Mucosa of descending colon (tissue), 3 donors: ENCODE results near the gene SHISA3. TPM values are rescaled to one million over a fixed set of nuclear protein-coding genes. Genes with fewer than 3 reads are reported as not detected.

ENCODE experiments used
- total RNA-seq, 3 donors: library from RNA; stranded (reverse); fragmentation: NEBNext Ultra II Directional in 2 of 3; extraction: Animal tissue kit (Norgen Biotek cat#: 25700) in 2 of 3; gene quantifications; one replicate each; pipeline versions ENCODE4 v1.2.1 to v1.2.4, GENCODE V29; 2021 to 2023
- donor health status: DM: no; HTN: no; CAD: no; lungs with moderate emphysema.
- donor health status: DM: no; HTN: no; CAD: no.
- donor health status: DM: no; HTN: yes; CAD: no.

The SHISA3 gene
- total RNA-seq, 3 donors from 2014 or later: 0.90 to 1.9 (median 1.6) TPM

Other genes with a start within 250 kb of the SHISA3 start
- under 1 TPM; 0.14 to 0.51 (median 0.19) TPM for gene BEND4, start 244.8 kb upstream of the SHISA3 start, total RNA-seq